GM12872 (cell line): Measurements from ENCODE around the gene CCNL1.

Experiments
- TF ChIP-seq, protein P1 (sequence below): IDR thresholded peaks from 3 replicates; pipeline ENCODE4 v1.5.1; 2011; ENCODE audit warnings: low read depth, mild to moderate bottlenecking, low read length, moderate library complexity; ENCODE audit not compliant: insufficient read depth

Gene CCNL1

DNA sequence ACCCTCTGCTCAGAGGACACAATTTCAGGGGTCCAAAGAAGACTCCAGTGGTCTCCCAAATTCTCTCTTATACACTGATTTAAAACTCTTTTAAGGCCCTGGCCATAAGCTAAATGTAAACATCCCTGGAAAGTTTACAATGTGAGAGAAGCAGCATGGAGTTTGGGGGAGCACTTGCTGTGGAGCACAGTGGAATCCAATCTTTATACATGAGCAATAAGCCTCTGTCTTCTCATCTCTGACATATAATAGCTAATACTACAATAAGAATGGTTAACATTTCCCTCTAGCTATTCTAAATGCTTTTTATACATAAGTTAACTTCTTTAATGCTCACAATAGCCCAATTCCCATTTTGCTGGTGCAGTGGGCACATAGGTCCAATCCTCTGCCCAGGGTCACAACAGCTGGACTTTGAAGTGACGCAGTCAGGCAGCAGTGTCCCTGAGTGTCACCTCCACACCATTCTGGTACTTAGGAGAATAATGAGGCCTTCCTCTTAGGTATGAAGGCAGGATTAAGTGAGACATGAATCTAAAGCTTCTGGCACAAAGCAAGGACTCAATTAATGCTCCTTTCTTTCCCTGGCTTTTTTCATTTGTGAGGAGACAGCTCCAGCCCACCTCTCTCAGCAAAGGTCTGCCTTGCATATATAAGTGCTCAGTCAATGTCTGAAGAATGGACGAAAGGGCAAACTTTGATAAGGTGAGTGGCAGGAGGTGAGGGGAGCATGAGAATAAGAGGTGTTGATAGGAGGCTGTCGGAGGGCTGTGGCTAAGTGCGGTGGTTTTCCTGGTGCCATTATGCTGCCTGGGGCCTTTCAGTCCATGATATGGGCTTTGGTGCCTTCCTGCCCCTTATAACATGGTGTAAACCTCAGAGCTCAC is 26.3 kb downstream of the CCNL1 start:
- TF ChIP-seq, protein P1, sequence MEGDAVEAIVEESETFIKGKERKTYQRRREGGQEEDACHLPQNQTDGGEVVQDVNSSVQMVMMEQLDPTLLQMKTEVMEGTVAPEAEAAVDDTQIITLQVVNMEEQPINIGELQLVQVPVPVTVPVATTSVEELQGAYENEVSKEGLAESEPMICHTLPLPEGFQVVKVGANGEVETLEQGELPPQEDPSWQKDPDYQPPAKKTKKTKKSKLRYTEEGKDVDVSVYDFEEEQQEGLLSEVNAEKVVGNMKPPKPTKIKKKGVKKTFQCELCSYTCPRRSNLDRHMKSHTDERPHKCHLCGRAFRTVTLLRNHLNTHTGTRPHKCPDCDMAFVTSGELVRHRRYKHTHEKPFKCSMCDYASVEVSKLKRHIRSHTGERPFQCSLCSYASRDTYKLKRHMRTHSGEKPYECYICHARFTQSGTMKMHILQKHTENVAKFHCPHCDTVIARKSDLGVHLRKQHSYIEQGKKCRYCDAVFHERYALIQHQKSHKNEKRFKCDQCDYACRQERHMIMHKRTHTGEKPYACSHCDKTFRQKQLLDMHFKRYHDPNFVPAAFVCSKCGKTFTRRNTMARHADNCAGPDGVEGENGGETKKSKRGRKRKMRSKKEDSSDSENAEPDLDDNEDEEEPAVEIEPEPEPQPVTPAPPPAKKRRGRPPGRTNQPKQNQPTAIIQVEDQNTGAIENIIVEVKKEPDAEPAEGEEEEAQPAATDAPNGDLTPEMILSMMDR = no peak

DNA sequence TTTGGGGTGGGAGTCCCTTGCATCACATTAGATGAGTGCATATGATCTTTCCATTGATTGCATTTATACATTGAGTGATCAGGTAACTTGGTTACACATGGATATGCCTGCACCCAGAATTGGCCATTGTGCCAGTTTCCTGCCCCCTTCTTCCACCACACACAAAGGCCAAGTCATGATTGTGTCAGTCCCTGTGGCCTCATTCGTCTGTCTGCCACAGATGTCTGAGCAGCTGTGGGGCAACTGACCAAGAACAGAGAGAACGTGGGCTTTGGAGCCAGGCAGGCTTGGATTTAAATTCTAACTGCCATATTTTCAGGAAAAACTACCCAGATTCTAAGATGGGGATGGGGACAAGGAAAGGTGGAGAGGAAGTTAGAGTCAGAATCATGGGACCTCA is 27.0 kb downstream of the CCNL1 start:
- TF ChIP-seq, protein P1 = no peak

DNA sequence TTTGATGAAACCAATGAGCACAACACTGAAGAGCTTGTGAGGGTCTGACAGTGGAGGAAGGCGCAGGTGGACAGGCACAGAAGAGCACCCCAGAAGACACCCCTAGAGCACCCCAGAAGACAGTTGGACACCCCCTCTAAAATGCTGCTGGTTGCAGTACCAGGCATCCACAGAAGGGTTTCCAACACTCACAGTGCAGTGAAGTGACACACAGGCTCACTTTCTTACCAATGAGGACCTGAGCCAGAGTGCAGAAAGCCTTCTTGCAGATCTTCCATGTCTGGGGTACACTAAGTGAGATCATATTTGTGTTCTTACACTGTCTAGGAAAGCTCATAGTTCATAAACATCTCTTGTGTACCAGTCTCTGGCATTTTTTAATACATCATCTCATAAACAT is 27.6 kb downstream of the CCNL1 start:
- TF ChIP-seq, protein P1 = no peak

- TF ChIP-seq, protein P1 = no peak
Observed at GRCh38 chr3:157131861-157132260, 28.1 kb downstream of the CCNL1 start.

- TF ChIP-seq, protein P1 = peak; percentile 57
Observed at GRCh38 chr3:157130467-157131251, 29.3 kb downstream of the CCNL1 start.

DNA sequence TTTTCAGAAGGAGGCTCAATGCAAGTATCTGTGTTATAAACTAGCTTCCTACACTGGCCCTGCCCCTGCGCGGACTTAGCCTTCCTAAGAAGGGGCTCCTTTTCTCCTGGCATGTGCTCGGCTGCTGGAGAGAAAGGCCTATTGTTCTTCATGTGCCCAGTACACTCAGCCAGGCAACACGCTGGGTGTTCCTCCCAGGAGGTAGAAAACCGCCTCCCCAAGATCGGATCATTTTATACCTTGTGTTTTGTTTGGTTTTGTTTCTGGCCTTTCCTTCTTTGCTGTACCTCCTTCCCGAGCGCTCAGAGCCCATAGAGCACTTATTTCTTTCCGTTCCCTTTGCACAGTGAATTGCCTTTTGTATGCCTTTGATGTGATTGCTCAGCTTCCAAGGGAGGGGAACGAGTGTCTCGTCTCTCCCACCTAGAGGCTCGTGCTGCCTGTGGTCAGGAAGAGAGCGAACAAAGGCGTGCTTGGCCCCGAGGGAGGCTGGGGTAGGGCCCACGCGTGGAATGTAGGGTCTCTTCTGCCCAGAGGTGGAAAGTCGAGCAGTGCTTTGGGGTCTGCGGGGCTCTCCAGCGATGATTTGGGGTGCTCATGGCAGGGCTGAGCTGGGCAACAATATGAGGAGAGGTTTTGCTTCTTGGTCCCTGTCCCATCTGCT is 30.0 kb downstream of the CCNL1 start:
- TF ChIP-seq, protein P1 = no peak
